ENCODE measurements around the gene MCC. TPM values are rescaled to one million over a fixed set of nuclear protein-coding genes. Genes with fewer than 3 reads are reported as not detected.

MCC gene
- total RNA-seq, 1 experiment from 2014 or later = 0.41 TPM

DNA sequence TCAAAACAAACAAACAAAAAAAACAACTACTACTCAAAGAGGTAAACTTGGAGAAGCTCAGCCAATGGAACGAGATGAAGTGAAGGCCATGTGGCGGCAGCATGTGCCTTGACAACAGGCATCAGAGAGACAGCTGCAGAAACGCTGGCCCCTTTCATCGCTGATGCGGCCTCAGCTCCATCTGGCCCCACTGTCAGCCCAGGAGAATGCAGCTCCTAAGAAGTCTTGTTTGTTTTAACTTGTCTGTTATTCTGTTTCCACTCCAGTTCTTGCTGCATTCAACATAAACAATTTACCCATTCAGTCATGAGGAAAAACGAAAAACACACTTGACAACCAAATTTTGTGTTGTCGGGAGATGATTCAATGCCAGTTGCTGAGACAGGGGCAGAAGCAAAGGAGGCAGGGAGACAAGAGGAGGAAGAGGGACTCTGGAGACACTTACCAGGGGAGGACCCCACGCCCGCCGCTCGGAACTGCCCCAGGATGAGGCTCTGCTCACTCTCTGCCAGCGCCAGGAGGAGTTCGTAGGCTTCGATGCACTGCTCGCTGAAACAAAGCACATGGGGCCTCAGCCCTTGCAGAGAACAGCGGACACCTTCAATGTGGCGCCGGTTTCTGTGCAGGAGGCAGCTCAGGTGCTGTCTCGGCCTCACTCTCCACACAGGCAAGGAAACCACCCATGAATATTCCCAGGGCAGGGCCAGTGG is 420.5 kb downstream of the MCC start:
- H3K27ac ChIP-seq (ENCODE audit: low read length) = no peak overlapping the region
- DNase-seq (ENCODE audit: low read depth, low spot score) (no peak), ATAC-seq (no peak)
- POLR2A ChIA-PET = no interaction called here
- no peaks in the 10 kb centered on the region for H3K9me3 ChIP-seq (ENCODE audit: control insufficient read depth, insufficient read depth, low read depth, low read length)
- H3K4me1 ChIP-seq (ENCODE audit: control insufficient read depth, insufficient read depth, low read length) = no peaks in the 10 kb centered on the region
- H3K27me3 ChIP-seq (ENCODE audit: control insufficient read depth, insufficient read depth, low read length) = no peaks in the 10 kb centered on the region
- H3K4me3 ChIP-seq (ENCODE audit: low read depth in 2 of 2, low read length in 2 of 2) = no peak overlapping the region
- intact Hi-C loops (cut with micrococcal nuclease; ENCODE audit: unreplicated experiment) = no loop called here
- in situ Hi-C loops (cut with HindIII; ENCODE audit: low pct_unique_long_range_greater_than_20kb, low sequenced_read_pairs) = no loop called here
- BruUV-seq (replicated peaks) = no TSS peak
- CTCF ChIA-PET = no interaction called here
- H3K36me3 ChIP-seq (ENCODE audit: control insufficient read depth, insufficient read depth, low read length) = no peaks in the 10 kb centered on the region
- TF ChIP-seq POLR2AphosphoS5 (IDR thresholded peaks at IDR 0.05; ENCODE audit: low read depth, low read length) = no peak
- TF ChIP-seq TCF7L2 (IDR thresholded peaks at IDR 0.05; ENCODE audit: low read depth, low read length) = no peak
- TF ChIP-seq, protein P1, sequence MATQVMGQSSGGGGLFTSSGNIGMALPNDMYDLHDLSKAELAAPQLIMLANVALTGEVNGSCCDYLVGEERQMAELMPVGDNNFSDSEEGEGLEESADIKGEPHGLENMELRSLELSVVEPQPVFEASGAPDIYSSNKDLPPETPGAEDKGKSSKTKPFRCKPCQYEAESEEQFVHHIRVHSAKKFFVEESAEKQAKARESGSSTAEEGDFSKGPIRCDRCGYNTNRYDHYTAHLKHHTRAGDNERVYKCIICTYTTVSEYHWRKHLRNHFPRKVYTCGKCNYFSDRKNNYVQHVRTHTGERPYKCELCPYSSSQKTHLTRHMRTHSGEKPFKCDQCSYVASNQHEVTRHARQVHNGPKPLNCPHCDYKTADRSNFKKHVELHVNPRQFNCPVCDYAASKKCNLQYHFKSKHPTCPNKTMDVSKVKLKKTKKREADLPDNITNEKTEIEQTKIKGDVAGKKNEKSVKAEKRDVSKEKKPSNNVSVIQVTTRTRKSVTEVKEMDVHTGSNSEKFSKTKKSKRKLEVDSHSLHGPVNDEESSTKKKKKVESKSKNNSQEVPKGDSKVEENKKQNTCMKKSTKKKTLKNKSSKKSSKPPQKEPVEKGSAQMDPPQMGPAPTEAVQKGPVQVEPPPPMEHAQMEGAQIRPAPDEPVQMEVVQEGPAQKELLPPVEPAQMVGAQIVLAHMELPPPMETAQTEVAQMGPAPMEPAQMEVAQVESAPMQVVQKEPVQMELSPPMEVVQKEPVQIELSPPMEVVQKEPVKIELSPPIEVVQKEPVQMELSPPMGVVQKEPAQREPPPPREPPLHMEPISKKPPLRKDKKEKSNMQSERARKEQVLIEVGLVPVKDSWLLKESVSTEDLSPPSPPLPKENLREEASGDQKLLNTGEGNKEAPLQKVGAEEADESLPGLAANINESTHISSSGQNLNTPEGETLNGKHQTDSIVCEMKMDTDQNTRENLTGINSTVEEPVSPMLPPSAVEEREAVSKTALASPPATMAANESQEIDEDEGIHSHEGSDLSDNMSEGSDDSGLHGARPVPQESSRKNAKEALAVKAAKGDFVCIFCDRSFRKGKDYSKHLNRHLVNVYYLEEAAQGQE (IDR thresholded peaks at IDR 0.05; ENCODE audit: insufficient read depth in 1 of 2, low read depth in 2 of 2, low read length in 1 of 2) = no peak
- TF ChIP-seq, protein P2, sequence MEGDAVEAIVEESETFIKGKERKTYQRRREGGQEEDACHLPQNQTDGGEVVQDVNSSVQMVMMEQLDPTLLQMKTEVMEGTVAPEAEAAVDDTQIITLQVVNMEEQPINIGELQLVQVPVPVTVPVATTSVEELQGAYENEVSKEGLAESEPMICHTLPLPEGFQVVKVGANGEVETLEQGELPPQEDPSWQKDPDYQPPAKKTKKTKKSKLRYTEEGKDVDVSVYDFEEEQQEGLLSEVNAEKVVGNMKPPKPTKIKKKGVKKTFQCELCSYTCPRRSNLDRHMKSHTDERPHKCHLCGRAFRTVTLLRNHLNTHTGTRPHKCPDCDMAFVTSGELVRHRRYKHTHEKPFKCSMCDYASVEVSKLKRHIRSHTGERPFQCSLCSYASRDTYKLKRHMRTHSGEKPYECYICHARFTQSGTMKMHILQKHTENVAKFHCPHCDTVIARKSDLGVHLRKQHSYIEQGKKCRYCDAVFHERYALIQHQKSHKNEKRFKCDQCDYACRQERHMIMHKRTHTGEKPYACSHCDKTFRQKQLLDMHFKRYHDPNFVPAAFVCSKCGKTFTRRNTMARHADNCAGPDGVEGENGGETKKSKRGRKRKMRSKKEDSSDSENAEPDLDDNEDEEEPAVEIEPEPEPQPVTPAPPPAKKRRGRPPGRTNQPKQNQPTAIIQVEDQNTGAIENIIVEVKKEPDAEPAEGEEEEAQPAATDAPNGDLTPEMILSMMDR (IDR thresholded peaks at IDR 0.05) = no peak
- no peak for TF ChIP-seq SIN3A (IDR thresholded peaks at IDR 0.05; ENCODE audit: borderline replicate concordance, insufficient read depth, low read depth, low read length)

DNA sequence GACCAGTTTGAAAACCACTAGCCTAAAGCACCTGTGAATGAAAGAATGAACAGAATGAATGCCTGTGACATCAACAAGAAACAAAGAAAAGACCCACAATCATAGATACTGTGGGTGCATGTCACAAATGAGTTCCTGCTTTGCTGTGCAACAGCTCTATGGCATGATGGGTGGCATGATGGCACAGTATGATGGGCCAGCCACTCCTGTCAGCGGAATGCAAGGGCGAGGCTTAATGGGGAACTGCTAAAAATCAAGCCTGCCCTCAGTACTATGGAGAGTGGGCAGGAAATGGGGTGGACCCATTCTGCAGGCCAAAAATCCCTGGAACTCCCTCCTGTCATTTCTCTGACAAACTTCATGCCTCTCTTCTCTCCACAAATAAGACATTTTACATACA is 422.6 kb downstream of the MCC start:
- Histone ChIP-seq H3K4me1 (ENCODE audit: control insufficient read depth, insufficient read depth, low read length) (no peaks in the 10 kb centered on the region), H3K36me3 (ENCODE audit: control insufficient read depth, insufficient read depth, low read length) (no peaks in the 10 kb centered on the region), H3K4me3 (ENCODE audit: low read depth in 2 of 2, low read length in 2 of 2) (no peak overlapping the region), H3K27me3 (ENCODE audit: control insufficient read depth, insufficient read depth, low read length) (no peaks in the 10 kb centered on the region), H3K27ac (ENCODE audit: low read length) (no peak overlapping the region), H3K9me3 (ENCODE audit: control insufficient read depth, insufficient read depth, low read depth, low read length) (no peaks in the 10 kb centered on the region)
- ChIA-PET CTCF (no interaction called here), POLR2A (no interaction called here)
- no peak for ATAC-seq
- DNase-seq (ENCODE audit: low read depth, low spot score) = no peak
- in situ Hi-C loops (cut with HindIII; ENCODE audit: low pct_unique_long_range_greater_than_20kb, low sequenced_read_pairs) = no loop called here
- BruUV-seq (replicated peaks) = no TSS peak
- TF ChIP-seq, protein P1 (IDR thresholded peaks at IDR 0.05; ENCODE audit: insufficient read depth in 1 of 2, low read depth in 2 of 2, low read length in 1 of 2) = no peak
- TF ChIP-seq, protein P2 (IDR thresholded peaks at IDR 0.05) = no peak
- no peak for TF ChIP-seq TCF7L2 (IDR thresholded peaks at IDR 0.05; ENCODE audit: low read depth, low read length)
- TF ChIP-seq POLR2AphosphoS5 (IDR thresholded peaks at IDR 0.05; ENCODE audit: low read depth, low read length) = no peak
- TF ChIP-seq SIN3A (IDR thresholded peaks at IDR 0.05; ENCODE audit: borderline replicate concordance, insufficient read depth, low read depth, low read length) = no peak
- intact Hi-C loops (cut with micrococcal nuclease; ENCODE audit: unreplicated experiment) = no loop called here

Data from Panc1 (cell line).